Measurements from ENCODE around the gene NRSN1. TPM values are rescaled to one million over a fixed set of nuclear protein-coding genes. Genes with fewer than 3 reads are reported as not detected.

The NRSN1 gene, protein sequence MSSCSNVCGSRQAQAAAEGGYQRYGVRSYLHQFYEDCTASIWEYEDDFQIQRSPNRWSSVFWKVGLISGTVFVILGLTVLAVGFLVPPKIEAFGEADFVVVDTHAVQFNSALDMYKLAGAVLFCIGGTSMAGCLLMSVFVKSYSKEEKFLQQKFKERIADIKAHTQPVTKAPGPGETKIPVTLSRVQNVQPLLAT
- total RNA-seq: not detected

DNA sequence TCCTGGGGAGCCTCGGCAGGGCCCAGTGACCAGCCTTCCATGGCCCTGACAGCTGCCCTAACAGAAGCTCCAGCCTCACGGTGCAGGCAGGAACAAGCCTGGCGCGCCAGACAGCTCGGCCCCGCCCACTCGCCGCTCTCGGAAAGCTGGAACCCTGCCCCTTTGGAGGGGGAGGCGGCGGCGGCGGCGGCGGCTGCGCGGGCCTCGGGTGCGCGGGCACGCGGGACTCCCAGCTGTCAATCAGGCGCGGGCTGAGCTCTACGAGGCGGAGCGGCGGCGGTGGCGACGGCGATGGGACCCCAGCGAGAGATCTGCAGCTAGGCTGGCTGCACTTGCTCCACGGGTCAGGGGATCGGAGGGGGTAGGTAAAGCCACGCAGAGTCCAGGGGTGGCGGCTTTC, at the start of gene NRSN1:
Gene NRSN1, plus strand, starts transcription at position 236 of the 400 bp plus-strand sequence. CDS start 8,113 bp downstream, outside the sequence.
- Histone ChIP-seq H3K4me3 (no peak within 1 kb of the TSS), H3K36me3 (replicated peaks in 1 of 2; ENCODE audit: insufficient read depth in 1 of 2, low read depth in 2 of 2) (no peaks in the 10 kb centered on the region), H3K27ac (no peak within 1 kb of the TSS), H3K4me1 (no peaks in the 10 kb centered on the region), H3K27me3 (no peaks in the 10 kb centered on the region), H3K9me3 (no peaks in the 10 kb centered on the region)
- intact Hi-C loops (cut with DNase I): no loop called here
- peak; percentile 11 to 40 (median 21) for DNase-seq
- peak; percentile 52 for ATAC-seq
- WGBS, 2 donors: 2 to 5% methylated on average over 12 to 35 of the region's 37 CpGs
- no peak for TF ChIP-seq CTCF (IDR thresholded peaks at IDR 0.05)
- TF ChIP-seq POLR2A (IDR thresholded peaks at IDR 0.05): no peak

DNA sequence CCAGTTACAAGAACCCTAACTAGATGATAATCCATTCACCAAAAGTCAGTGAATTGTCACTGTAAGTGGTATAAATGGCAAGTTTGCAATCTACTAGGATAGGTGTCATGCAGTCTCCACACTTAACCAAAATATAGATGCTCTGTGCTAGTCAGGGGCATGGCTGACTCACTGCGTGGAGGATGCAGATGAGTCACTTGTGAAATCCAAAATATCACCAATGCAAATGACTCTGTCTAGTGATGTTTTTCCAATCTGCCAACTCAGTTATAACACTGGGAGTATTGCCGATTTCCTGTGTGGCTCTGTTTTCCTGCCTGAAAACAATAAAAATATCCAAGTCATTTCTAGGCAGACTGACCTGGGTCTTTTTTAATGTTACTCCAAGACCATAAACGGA, 47.8 kb upstream of the NRSN1 start:
- ATAC-seq (no peak), DNase-seq (no peak)
- Histone ChIP-seq H3K27me3 (no peaks in the 10 kb centered on the region), H3K4me1 (no peaks in the 10 kb centered on the region), H3K4me3 (no peak overlapping the region), H3K9me3 (no peaks in the 10 kb centered on the region), H3K36me3 (replicated peaks in 1 of 2; ENCODE audit: insufficient read depth in 1 of 2, low read depth in 2 of 2) (no peaks in the 10 kb centered on the region), H3K27ac (no peak overlapping the region)
- WGBS, 2 donors: 65 to 66% methylated on average over 3 of the region's 3 CpGs
- intact Hi-C loops (cut with DNase I): no loop called here
- TF ChIP-seq POLR2A (IDR thresholded peaks at IDR 0.05) (no peak), CTCF (IDR thresholded peaks at IDR 0.05) (no peak)

- Histone ChIP-seq H3K36me3 (replicated peaks in 1 of 2; ENCODE audit: insufficient read depth in 1 of 2, low read depth in 2 of 2) (no peaks in the 10 kb centered on the region), H3K4me1 (no peaks in the 10 kb centered on the region), H3K9me3 (no peaks in the 10 kb centered on the region), H3K27me3 (no peaks in the 10 kb centered on the region), H3K4me3 (no peak overlapping the region), H3K27ac (no peak overlapping the region)
- TF ChIP-seq CTCF (IDR thresholded peaks at IDR 0.05) (no peak), POLR2A (IDR thresholded peaks at IDR 0.05) (no peak)
- WGBS, 2 donors: 63 to 67% methylated on average over 2 of the region's 2 CpGs
- ATAC-seq (no peak), DNase-seq (no peak)
- intact Hi-C loops (cut with DNase I): no loop called here
Measured at GRCh38 chr6:24079076-24079475, 46.9 kb upstream of the NRSN1 start.

- intact Hi-C loops (cut with DNase I): no loop called here
- ATAC-seq: no peak
- 23 to 41% methylated on average over 1 of the region's 1 CpG for WGBS, 2 donors
- no peak for TF ChIP-seq CTCF (IDR thresholded peaks at IDR 0.05)
- TF ChIP-seq POLR2A (IDR thresholded peaks at IDR 0.05): no peak
- no peak overlapping the region for H3K27ac ChIP-seq
- no peaks in the 10 kb centered on the region for H3K27me3 ChIP-seq
- H3K9me3 ChIP-seq: no peaks in the 10 kb centered on the region
- H3K4me3 ChIP-seq: no peak overlapping the region
- H3K4me1 ChIP-seq: no peaks in the 10 kb centered on the region
- no peaks in the 10 kb centered on the region for H3K36me3 ChIP-seq (replicated peaks in 1 of 2; ENCODE audit: insufficient read depth in 1 of 2, low read depth in 2 of 2)
- DNase-seq: no peak
Measured at GRCh38 chr6:24080711-24081110, 45.3 kb upstream of the NRSN1 start.

DNA sequence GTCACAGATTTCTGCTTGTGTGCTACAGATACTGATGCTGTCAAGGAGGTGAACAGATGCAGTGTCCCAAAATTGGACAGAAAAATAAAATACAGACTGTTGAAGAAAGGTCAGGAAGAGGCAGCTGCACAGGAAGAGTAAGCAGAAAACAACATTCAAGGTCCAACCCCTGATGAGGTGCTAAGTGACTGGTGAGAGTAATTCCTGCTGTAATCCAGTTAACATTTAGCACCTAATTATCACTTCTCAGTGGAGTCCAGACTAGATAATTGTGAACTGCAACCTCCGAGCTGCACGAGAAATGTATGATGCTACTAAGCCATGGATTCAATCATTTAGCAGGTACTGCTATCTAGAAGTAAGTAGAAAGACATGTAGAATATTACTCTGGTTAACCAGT, 36.3 kb upstream of the NRSN1 start:
- DNase-seq (no peak), ATAC-seq (no peak)
- H3K4me1 ChIP-seq: no peaks in the 10 kb centered on the region
- TF ChIP-seq POLR2A (IDR thresholded peaks at IDR 0.05) (no peak), CTCF (IDR thresholded peaks at IDR 0.05) (no peak)
- no peaks in the 10 kb centered on the region for H3K27me3 ChIP-seq
- H3K9me3 ChIP-seq: no peaks in the 10 kb centered on the region
- no peak overlapping the region for H3K27ac ChIP-seq
- H3K4me3 ChIP-seq: no peak overlapping the region
- intact Hi-C loops (cut with DNase I): no loop called here
- WGBS, 2 donors: 21 to 28% methylated on average over 2 of the region's 2 CpGs
- H3K36me3 ChIP-seq (replicated peaks in 1 of 2; ENCODE audit: insufficient read depth in 1 of 2, low read depth in 2 of 2): no peaks in the 10 kb centered on the region

Measured in body of pancreas (tissue), 4 donors.